SK-N-SH (cell line): ENCODE measurements around the gene ZNF621. TPM values are rescaled to one million over a fixed set of nuclear protein-coding genes. Genes with fewer than 3 reads are reported as not detected.

Experiments used
- CTCF ChIA-PET: fragments of 300-600, 350-600 bp; formaldehyde crosslinking; extraction: SDS; loops from one replicate; lab custom pipeline; 2021; lab: Yijun Ruan, JAX
- POLR2A ChIA-PET: fragments of 350-600 bp; sonication (Branson Sonifier 250); formaldehyde crosslinking; extraction: SDS; loops from one replicate; lab custom pipeline; 2020; ENCODE audit warnings: antibody characterized with exemption, inconsistent platforms; lab: Yijun Ruan, JAX
- DNase-seq: peaks from one replicate; pipeline ENCODE4 v3.0.0; 2012
- H2AFZ ChIP-seq: fragments of 200-600 bp; sonication (generic); 2 replicates; pipeline ENCODE4 v1.8.1; 2016; ENCODE audit warnings: antibody characterized with exemption, mild to moderate bottlenecking, low read depth
- H3F3A ChIP-seq: fragments of 200-600 bp; sonication (generic); replicated peaks from 2 replicates; pipeline ENCODE3; 2016; ENCODE audit warnings: antibody characterized with exemption, mild to moderate bottlenecking; ENCODE audit not compliant: insufficient read depth
- H3K27ac ChIP-seq, 2 experiments: fragments of 200-500 bp in 1 of 2; fragments of 200-600 bp in 1 of 2; sonication (Bioruptor generic) in 1 of 2; sonication (generic), shearing (Covaris generic) in 1 of 2; 2 replicates each; pipeline versions ENCODE4 v1.5.1 to v1.6.1; 2014 to 2016; ENCODE audit warnings: low read depth in 2 of 2, inconsistent platforms in 1 of 2, low read length in 1 of 2, mild to moderate bottlenecking in 1 of 2, mixed read lengths in 1 of 2
- H3K27me3 ChIP-seq: fragments of 200-600 bp; sonication (generic), shearing (Covaris generic); 2 replicates; pipeline ENCODE4 v1.6.1; 2016; ENCODE audit warnings: mixed run types; ENCODE audit not compliant: insufficient read depth
- H3K36me3 ChIP-seq, 2 experiments: fragments of 200-500 bp in 1 of 2; fragments of 200-600 bp in 1 of 2; sonication (Bioruptor generic) in 1 of 2; sonication (generic) in 1 of 2; replicated peaks in 1 of 2; 2 replicates each; pipeline versions ENCODE3 to v1.5.1; 2014 to 2016; ENCODE audit warnings: low read length in 1 of 2, mild to moderate bottlenecking in 1 of 2; ENCODE audit not compliant: insufficient read depth in 2 of 2, control insufficient read depth in 1 of 2
- H3K4me1 ChIP-seq, 2 experiments: fragments of 200-500 bp in 1 of 2; fragments of 200-600 bp in 1 of 2; sonication (Bioruptor generic) in 1 of 2; sonication (generic), shearing (Covaris generic) in 1 of 2; 2 replicates each; pipeline versions ENCODE4 v1.5.1 to v1.6.1; 2014 to 2016; ENCODE audit warnings: low read depth in 1 of 2, low read length in 1 of 2, mixed run types in 1 of 2; ENCODE audit not compliant: insufficient read depth in 2 of 2, control insufficient read depth in 1 of 2
- H3K4me2 ChIP-seq: fragments of 200-600 bp; sonication (generic), shearing (Covaris generic); 2 replicates; pipeline ENCODE4 v1.6.1; 2017; ENCODE audit warnings: mixed run types
- H3K4me3 ChIP-seq, 2 experiments: fragments of 200-500 bp in 1 of 2; fragments of 200-600 bp in 1 of 2; sonication (Bioruptor generic) in 1 of 2; sonication (generic), shearing (Covaris generic) in 1 of 2; 2 replicates each; pipeline versions ENCODE4 v1.5.1 to v1.8.1; 2014 to 2016; ENCODE audit warnings: low read depth in 2 of 2, inconsistent platforms in 1 of 2, low read length in 1 of 2, mild to moderate bottlenecking in 1 of 2, mixed read lengths in 1 of 2, moderate library complexity in 1 of 2
- H3K79me2 ChIP-seq: fragments of 200-600 bp; sonication (generic); 2 replicates; pipeline ENCODE4 v1.8.1; 2017; ENCODE audit warnings: mild to moderate bottlenecking; ENCODE audit not compliant: insufficient read depth
- H3K9ac ChIP-seq: fragments of 200-600 bp; sonication (generic); 2 replicates; pipeline ENCODE4 v1.6.1; 2017; ENCODE audit warnings: mixed run types
- H3K9me2 ChIP-seq: fragments of 200-600 bp; sonication (generic); 2 replicates; pipeline ENCODE4 v1.6.1; 2017; ENCODE audit warnings: mixed run types
- H3K9me3 ChIP-seq: fragments of 200-600 bp; sonication (generic); 2 replicates; pipeline ENCODE4 v1.6.1; 2017; ENCODE audit warnings: mixed run types, mild to moderate bottlenecking, moderate library complexity
- H4K20me1 ChIP-seq: fragments of 200-600 bp; sonication (generic); 2 replicates; pipeline ENCODE4 v1.6.1; 2017; ENCODE audit warnings: mild to moderate bottlenecking, mixed run types; ENCODE audit not compliant: insufficient read depth
- FOXM1 ChIP-seq: IDR thresholded peaks from 2 replicates; pipeline ENCODE4 v1.4.0; 2012; ENCODE audit warnings: low read depth, mild to moderate bottlenecking
- USF1 ChIP-seq: IDR thresholded peaks from 2 replicates; pipeline ENCODE4 v1.4.0; 2012; ENCODE audit warnings: low read depth, borderline replicate concordance
- WGBS: methylation state at CpG from one replicate; pipeline ENCODE4 v1.1.6; 2017; ENCODE audit warnings: low lambda C conversion rate; 5-methylcytosine and 5-hydroxymethylcytosine counted together
- polyA plus RNA-seq, 3 experiments: library from polyadenylated mRNA; depleted of rRNA; stranded (reverse); fragments of >200 nt; gene quantifications; 2 replicates each; pipeline ENCODE4 v1.2.3, GENCODE V29; 2012
- small RNA-seq, 7 experiments: library from RNA; depleted of rRNA; stranded (forward); fragments of <200 nt; gene quantifications; one replicate each; pipeline ENCODE3, GENCODE V24; 2012

ZNF621 gene
- polyA plus RNA-seq, 1 of the 3 experiments (the other 2 are of a cell fraction), result 10.3 TPM

DNA sequence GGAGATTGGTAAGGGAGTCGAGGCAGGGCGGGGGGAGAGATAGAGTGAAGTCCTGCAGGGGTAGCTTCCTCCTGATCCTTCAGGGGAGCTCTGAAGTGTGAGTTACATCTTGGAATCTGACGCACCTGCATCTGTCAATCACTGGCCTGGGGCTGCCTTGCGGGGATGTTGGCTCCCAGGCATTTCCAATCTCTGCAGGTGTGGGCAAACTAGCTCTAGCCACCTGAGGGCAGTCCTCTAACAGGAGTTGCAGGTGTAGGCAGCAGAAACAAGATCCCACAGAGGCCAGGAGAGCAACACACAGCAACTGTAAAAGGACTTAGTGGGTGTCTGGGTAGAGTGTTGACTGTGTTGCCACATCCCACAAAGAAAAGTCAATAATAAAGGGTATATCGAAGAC is 63.6 kb downstream of the ZNF621 start:
- POLR2A ChIA-PET, result no interaction called here
- CTCF ChIA-PET, result interaction anchor here (2.1 kb wide), 1 partner anchor 8 kb away, joined by 8 read pairs; no protein-coding TSS in a partner anchor
- no peak for TF ChIP-seq USF1
- TF ChIP-seq FOXM1, result no peak
- Histone ChIP-seq H3K79me2 (no peaks in the 10 kb centered on the region), H3F3A (no peaks in the 10 kb centered on the region), H3K9me3 (no peaks in the 10 kb centered on the region), H4K20me1 (no peaks in the 10 kb centered on the region), H3K36me3 (no peaks in the 10 kb centered on the region), H3K9me2 (no peaks in the 10 kb centered on the region), H3K27ac (no peak overlapping the region), H3K4me1 (peaks cover 0 to 20% of the 10 kb centered on the region in 2 experiments; a peak in 2 of 4 replicates), H2AFZ (no peak overlapping the region), H3K4me3 (no peak overlapping the region), H3K27me3 (no peaks in the 10 kb centered on the region; the same call in 1 of the 2 replicates), H3K9ac (no peak overlapping the region), H3K4me2 (no peak overlapping the region)
- no peak for DNase-seq
- WGBS, result 63% methylated on average over 5 of the region's 5 CpGs

Small RNA genes lying within 50 kb of the gene (small RNA-seq; reads per million reads assigned to genes)
- gene RNU5B-2P, result 0 reads per million in 7 experiments

Other genes starting within 250 kb of the ZNF621 start
- 21.4 and 22.9 TPM in 2 replicates for gene EIF1B, start 215.3 kb upstream of the ZNF621 start, polyA plus RNA-seq (2012; rRNA removed)
- gene ENTPD3, start 137.8 kb upstream of the ZNF621 start, polyA plus RNA-seq (2012; rRNA removed), result 0.02 and 0.05 TPM in 2 replicates
- gene RPL14, start 67.6 kb upstream of the ZNF621 start, polyA plus RNA-seq (2012; rRNA removed), result 361 and 416 TPM in 2 replicates
- 1.6 and 2.4 TPM in 2 replicates for gene ZNF619, start 47.8 kb upstream of the ZNF621 start, polyA plus RNA-seq (2012; rRNA removed)
- gene ZNF620, start 18.9 kb upstream of the ZNF621 start, polyA plus RNA-seq (2012; rRNA removed), result 2.0 and 2.5 TPM in 2 replicates